ENCODE results near the gene RASD2. TPM values are rescaled to one million over a fixed set of nuclear protein-coding genes. Genes with fewer than 3 reads are reported as not detected.
"Not testable (repeated sequence)": the region's sequence is repeated elsewhere in the genome, so short reads cannot be mapped to it uniquely, and the experiment has no call there.

Gene RASD2
- total RNA-seq, 2 experiments from 2014 or later: 0.19 TPM; not detected in 1

- Histone ChIP-seq H2AFZ (ENCODE audit: low read length) (no peak overlapping the region), H3K4me2 (ENCODE audit: low read length) (no peak overlapping the region), H3K4me3 (ENCODE audit: low read depth, low read length, poor library complexity, severe bottlenecking) (no peak overlapping the region), H3K36me3 (ENCODE audit: insufficient read depth, low read length) (no peaks in the 10 kb centered on the region), H4K20me1 (ENCODE audit: insufficient read depth, low read length) (no peaks in the 10 kb centered on the region), H3K9me3 (ENCODE audit: low read length) (no peaks in the 10 kb centered on the region), H3K4me1 (ENCODE audit: insufficient read depth, low read length, poor library complexity, severe bottlenecking) (peaks cover 12% of the 10 kb centered on the region), H3K9me2 (ENCODE audit: insufficient read depth, low read length) (no peaks in the 10 kb centered on the region), H3K27ac (ENCODE audit: low read depth, low read length, poor library complexity, severe bottlenecking) (no peak overlapping the region), H3K79me2 (ENCODE audit: insufficient read depth, low read depth, low read length) (no peaks in the 10 kb centered on the region)
- BruUV-seq (replicated peaks): no TSS peak
- DNase-seq (ENCODE audit: low spot score): no peak
- TF ChIP-seq CTCF (conservative IDR thresholded peaks at IDR 0.05; ENCODE audit: low read length) (no peak), EZH2phosphoT487 (IDR thresholded peaks at IDR 0.05; ENCODE audit: borderline replicate concordance, low read depth, low read length) (no peak)
- POLR2A ChIA-PET: no interaction called here
- CTCF ChIA-PET (ENCODE audit: unreplicated experiment): no interaction called here
- intact Hi-C loops (cut with micrococcal nuclease; ENCODE audit: unreplicated experiment): no loop called here
Observed at GRCh38 chr22:35510951-35511350, 29.7 kb upstream of the RASD2 start.

- no peaks in the 10 kb centered on the region for H3K9me2 ChIP-seq (ENCODE audit: insufficient read depth, low read length)
- no peak overlapping the region for H3K4me3 ChIP-seq (ENCODE audit: low read depth, low read length, poor library complexity, severe bottlenecking)
- H2AFZ ChIP-seq (ENCODE audit: low read length): no peak overlapping the region
- DNase-seq (ENCODE audit: low spot score): no peak
- no peak overlapping the region for H3K4me2 ChIP-seq (ENCODE audit: low read length)
- BruUV-seq (replicated peaks): no TSS peak
- H3K27ac ChIP-seq (ENCODE audit: low read depth, low read length, poor library complexity, severe bottlenecking): no peak overlapping the region
- no peaks in the 10 kb centered on the region for H3K9me3 ChIP-seq (ENCODE audit: low read length)
- CTCF ChIA-PET (ENCODE audit: unreplicated experiment): no interaction called here
- intact Hi-C loops (cut with micrococcal nuclease; ENCODE audit: unreplicated experiment): no loop called here
- H3K36me3 ChIP-seq (ENCODE audit: insufficient read depth, low read length): no peaks in the 10 kb centered on the region
- no peaks in the 10 kb centered on the region for H4K20me1 ChIP-seq (ENCODE audit: insufficient read depth, low read length)
- POLR2A ChIA-PET: no interaction called here
- H3K79me2 ChIP-seq (ENCODE audit: insufficient read depth, low read depth, low read length): no peaks in the 10 kb centered on the region
- TF ChIP-seq EZH2phosphoT487 (IDR thresholded peaks at IDR 0.05; ENCODE audit: borderline replicate concordance, low read depth, low read length) (no peak), CTCF (conservative IDR thresholded peaks at IDR 0.05; ENCODE audit: low read length) (no peak)
- no peaks in the 10 kb centered on the region for H3K4me1 ChIP-seq (ENCODE audit: insufficient read depth, low read length, poor library complexity, severe bottlenecking)
Observed at GRCh38 chr22:35514366-35514765, 26.3 kb upstream of the RASD2 start.

- H3K9me3 ChIP-seq (ENCODE audit: low read length); H3K36me3 ChIP-seq (ENCODE audit: insufficient read depth, low read length); CTCF ChIA-PET (ENCODE audit: unreplicated experiment); H3K4me1 ChIP-seq (ENCODE audit: insufficient read depth, low read length, poor library complexity, severe bottlenecking); H3K4me3 ChIP-seq (ENCODE audit: low read depth, low read length, poor library complexity, severe bottlenecking); H3K9me2 ChIP-seq (ENCODE audit: insufficient read depth, low read length); H3K27ac ChIP-seq (ENCODE audit: low read depth, low read length, poor library complexity, severe bottlenecking); H3K79me2 ChIP-seq (ENCODE audit: insufficient read depth, low read depth, low read length); intact Hi-C loops (cut with micrococcal nuclease; ENCODE audit: unreplicated experiment); BruUV-seq (replicated peaks); POLR2A ChIA-PET; DNase-seq (ENCODE audit: low spot score); H3K4me2 ChIP-seq (ENCODE audit: low read length); H4K20me1 ChIP-seq (ENCODE audit: insufficient read depth, low read length); H2AFZ ChIP-seq (ENCODE audit: low read length): not testable (repeated sequence)
Observed at GRCh38 chr22:35515952-35516351, 24.7 kb upstream of the RASD2 start.

Data from OCI-LY7 (cell line).